ENCODE results near the gene NCOA5.
A peak's percentile ranks its signal among the peaks of the same experiment; 100 is the strongest.

The NCOA5 gene

DNA sequence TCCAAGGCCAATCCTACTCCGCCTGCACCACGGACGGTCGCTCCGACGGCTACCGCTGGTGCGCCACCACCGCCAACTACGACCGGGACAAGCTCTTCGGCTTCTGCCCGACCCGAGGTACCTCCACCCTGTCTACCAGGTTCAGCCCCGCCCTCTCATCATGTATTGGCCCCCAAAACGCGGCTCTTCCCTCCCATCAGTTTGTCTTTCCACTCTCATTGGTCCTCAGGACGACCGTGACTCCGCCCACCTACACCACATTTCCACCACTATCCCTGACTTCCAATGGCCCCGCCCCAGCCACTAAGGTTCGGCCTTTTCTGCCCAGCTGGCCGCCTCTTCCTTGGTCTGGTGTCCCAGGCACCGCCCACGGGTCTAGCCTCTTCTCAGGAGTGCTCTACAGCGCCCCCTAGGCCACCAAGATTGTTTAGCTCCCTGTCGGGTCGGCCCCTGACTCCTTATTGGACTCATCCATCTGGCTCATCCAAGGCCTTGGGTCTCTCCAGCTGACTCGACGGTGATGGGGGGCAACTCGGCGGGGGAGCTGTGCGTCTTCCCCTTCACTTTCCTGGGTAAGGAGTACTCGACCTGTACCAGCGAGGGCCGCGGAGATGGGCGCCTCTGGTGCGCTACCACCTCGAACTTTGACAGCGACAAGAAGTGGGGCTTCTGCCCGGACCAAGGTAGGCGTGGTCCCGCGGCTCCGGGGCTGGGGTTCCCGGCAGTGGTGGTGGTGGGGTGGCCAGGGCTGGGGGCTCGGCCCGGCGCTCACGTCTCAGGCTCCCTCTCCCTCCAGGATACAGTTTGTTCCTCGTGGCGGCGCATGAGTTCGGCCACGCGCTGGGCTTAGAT lies 77.9 kb downstream of the NCOA5 start:
- peak; percentile 81 for DNase-seq
